ENCODE results near the gene ACOXL.

ACOXL gene

DNA sequence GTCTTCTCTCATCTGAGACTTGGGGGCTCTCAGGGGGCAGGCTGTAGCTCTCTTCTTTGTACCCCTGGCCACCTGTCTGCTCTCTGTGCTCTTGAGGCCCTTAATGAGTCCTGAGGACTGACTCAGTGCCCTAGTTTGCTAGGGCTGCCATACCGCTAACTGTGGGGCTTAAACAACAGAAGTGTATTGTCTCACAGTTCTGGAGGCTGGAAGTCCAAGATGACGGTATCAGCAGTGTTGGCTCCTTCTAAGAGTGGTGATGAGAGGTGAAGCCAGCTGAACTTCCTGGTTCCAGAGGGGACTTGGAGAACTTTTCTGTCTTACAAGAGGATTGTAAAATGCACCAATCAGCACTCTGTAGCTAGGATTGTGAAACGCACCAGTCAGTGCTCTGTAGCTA lies 67.0 kb downstream of the ACOXL start:
- no peak for DNase-seq

DNA sequence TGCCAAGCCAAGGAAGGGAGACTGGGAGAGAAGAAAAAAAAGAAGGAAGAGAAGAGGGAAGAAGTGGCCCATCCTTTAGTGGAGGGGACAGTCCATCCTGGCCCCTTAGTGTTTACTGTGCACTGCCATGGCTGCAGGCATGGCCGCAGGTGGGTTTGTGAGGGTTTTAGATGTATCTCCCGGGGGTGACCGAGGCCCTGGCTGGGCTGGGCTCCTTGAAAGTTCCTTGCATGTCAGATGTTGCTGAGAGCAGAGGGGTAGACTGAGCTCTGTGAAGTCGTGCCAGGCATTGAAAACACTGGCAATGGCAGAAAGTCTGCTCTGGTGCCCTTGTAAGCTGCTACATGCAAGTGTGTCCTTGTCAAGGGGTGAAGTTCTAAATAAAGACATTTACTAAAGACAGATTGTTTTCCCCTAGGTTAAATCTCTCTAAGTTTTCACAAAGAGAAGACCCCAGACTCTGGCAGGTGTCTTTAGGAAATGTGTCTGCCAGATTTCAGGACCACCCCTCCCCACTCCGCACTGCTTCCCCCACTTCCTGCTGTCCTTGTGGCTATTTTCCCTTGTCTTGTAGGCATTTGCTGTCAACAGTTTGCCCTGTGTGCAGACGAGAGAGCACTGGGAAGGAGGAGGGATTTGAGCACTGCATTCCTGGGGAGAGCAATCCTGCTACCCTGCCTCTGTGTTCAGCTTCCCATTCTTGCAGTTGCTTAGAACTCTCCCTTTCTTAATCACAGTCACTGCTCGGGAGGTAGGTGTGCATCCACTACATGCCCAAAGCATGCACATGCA lies 68.4 kb downstream of the ACOXL start:
- no peak for DNase-seq

DNA sequence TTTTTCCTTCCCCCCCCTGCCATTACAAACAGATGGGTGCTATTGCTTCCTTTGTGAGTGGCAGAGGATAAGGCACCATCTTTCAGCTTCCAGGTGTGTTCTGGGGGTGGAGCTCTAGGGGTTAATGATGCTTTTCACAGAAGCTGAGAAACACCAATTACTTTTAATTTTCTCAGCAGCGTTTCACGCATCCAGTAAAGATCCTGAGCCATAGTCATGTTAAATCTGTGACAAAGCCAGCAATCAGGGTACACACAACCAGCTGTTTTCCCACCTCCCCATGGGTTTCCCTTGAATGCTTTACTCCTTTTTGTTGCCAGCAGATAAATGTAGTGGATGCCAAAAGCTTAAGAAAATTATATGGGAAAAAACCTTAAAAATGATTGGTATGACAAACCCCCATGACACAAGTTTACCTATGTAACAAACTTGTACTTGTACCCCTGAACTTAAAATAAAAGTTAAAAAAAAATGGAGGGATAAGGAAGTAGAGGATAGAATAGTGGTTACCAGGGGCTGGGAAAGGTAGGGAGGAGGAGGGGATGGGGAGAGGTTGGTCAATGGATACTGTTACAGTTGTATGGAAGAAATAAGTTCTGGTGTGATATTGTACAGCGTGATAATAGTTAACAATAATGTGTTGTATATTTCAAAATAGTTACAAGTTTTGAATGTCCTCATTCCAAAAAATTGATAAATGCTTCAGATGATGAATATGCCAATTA lies 70.0 kb downstream of the ACOXL start:
- no peak for DNase-seq

DNA sequence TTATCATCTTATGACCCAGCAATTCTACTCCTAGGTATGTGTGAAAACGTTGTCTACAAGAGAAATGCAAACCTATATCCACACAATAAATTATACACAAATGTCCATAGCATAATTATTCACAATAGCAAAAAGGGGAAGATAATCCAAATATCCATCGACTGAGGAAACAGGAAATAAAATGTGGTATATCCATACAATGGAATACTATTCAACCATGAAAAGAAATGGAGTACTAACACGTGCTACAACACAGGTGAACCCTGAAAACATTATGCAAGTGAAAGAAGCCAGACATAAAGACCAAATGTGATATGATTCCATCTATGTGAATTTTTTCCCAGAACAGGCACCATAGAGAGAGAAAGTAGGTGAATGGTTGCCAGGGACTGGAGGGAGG lies 72.1 kb downstream of the ACOXL start:
- DNase-seq, result no peak

DNA sequence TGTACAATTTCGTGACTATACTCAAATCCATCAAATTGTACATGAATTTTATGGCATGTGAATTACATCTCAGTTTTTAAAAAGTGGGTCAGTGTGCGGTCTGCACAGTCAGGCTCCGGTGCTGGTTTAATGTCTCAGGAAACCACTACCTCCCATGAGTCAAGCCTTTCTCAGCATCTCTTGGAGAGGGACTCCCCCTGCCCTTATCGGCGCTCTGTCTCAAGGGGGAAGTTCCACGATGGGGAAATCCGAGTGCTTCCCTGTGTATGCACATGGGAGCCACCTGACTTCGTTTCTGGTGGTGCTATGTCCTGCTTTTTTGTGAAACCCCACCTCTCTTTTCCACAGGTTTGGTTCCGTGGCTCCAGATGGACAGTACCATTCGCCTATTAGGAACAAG lies 72.5 kb downstream of the ACOXL start:
- DNase-seq, result peak; percentile 59

DNA sequence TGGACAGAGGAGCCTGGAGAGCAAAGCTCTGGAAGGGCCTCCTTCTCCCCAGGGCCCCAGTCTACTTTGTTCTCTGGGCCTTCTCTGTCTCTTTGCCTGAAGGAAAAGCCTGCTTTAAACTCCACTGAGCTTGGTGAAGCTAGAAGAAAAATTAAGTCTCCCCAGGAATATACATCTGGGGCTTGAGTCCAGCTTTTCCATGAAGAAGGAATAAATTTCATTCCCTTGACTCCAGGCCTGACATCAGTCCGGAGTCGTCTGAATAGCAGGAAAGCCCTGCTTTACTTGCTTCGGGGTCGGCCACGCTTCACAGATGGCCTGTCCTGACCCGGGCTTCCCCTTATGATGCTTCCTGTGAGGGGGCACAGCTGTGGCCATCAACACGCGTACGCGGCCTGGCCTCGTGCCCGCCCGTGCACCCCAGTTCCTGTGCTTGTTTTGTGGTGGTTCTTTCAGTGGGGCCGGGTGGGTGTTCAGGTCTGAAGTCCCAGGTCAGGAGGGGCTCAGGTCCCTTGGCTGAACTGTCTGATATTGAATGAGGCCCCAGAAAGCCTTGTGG lies 73.6 kb downstream of the ACOXL start:
- DNase-seq, result peak; percentile 52

DNA sequence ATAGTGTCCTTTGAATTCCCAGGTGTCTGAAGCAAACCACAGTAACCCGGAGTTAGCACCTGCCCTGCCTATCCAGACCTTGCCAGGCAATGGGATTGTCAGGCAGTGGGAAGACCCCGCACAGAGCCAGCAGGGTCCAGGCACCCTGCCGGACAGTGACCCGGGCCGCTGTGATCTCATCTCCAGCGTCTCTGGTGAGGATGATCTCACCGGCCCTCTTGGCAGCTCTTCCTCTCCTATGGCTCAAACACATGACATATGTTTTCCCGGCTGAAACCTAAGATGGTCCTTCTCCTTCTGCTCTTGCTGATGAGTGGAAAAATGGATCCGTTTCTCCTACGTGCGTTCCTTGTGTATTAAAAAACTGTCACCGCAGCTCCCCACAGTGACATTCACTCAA lies 75.1 kb downstream of the ACOXL start:
- DNase-seq, result no peak

DNA sequence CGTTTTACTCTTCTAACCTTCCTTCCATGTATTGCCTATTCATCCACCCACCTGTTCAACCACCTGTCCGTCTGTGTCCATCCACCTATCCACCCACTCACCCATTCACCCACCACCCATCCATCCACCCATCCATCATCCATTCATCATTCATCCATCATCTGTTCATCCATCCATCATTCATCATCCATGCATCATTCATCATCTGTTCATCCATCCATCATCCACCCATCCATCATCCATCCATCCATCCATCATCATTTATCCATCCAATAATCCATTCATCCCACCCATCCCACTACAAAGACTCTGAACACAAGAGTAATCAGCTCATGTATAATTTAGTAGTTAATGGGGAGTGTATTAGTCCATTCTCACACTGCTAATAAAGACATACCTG lies 78.0 kb downstream of the ACOXL start:
- DNase-seq, result no peak

DNA sequence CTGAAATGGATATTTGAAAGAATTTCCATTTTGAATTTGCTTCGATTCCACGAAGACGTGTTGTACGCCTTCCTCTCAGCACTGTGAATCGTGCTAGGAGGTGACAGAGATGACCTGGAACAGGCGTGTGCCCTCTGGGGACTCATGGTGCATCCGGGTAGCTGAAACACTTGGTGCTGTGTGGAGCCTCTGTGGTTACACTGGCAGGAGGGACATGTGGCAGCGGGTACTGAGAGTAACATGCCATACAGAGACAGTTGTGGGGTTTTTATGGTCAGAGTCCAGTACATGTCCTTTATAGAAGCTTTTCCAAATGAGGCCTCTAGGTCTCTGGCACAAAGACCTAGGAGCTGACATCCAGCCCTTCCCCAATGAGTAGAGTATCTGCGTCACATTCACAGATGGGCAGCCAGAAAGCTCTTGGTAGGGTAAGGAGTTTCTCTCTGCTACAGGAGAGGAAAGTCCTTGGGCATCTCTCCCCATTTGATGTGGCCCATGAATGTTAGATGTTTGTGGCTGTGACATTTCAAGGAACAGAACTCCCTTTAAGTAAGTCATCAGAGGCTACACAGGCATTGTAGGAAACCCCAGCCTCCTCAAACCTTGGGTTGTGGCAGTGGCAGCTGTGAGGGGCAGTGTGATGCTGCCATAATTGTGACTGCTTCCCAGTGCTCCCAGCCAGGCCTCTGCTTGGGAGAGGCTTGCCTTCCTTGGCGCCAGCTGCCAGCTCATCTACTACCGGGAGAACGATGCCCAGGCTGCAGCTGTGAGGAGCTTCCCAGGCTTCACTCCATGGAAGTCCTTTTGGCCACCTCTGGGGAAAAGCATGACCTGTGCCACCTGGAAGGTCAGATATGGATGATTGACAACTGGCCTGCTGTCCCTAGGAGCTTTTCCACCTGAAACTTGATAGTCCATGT lies 80.6 kb downstream of the ACOXL start:
- DNase-seq, result no peak

DNA sequence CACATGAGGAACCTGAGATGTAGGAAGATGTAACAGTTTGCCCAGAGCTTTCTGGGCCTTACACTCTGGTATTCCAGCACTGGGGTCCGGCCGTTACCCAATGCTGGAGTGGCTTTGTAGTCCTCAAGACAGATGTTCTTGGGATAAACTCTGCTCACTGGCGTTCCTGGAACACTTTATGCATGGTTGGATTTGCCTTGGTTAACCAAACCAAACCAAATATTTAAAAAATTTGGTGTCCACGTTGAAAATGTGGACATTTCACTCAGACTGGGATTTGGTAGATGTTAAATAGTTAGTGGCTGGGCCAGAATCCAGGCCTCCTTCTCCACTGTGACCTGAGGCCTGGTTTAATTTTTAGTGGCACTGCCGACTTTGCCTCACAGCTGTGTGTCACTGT lies 81.5 kb downstream of the ACOXL start:
- no peak for DNase-seq

DNA sequence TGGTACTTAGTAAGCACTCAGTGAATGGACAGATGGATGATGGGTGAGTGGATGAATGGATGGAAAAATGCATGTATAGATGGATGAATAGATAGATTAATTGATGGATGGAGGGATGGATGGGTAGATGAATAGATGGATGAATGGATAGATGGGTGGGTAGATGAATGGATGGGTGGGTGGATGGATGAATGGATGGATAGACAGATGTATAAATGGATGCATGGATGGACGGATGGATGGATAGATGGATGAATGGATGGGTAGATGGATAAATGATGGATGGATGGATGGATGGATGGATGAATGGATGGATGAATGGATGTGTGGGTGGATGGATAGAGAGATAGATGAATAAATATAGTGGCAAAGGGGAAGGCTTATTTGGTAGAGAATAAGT lies 83.6 kb downstream of the ACOXL start:
- DNase-seq, result no peak

DNA sequence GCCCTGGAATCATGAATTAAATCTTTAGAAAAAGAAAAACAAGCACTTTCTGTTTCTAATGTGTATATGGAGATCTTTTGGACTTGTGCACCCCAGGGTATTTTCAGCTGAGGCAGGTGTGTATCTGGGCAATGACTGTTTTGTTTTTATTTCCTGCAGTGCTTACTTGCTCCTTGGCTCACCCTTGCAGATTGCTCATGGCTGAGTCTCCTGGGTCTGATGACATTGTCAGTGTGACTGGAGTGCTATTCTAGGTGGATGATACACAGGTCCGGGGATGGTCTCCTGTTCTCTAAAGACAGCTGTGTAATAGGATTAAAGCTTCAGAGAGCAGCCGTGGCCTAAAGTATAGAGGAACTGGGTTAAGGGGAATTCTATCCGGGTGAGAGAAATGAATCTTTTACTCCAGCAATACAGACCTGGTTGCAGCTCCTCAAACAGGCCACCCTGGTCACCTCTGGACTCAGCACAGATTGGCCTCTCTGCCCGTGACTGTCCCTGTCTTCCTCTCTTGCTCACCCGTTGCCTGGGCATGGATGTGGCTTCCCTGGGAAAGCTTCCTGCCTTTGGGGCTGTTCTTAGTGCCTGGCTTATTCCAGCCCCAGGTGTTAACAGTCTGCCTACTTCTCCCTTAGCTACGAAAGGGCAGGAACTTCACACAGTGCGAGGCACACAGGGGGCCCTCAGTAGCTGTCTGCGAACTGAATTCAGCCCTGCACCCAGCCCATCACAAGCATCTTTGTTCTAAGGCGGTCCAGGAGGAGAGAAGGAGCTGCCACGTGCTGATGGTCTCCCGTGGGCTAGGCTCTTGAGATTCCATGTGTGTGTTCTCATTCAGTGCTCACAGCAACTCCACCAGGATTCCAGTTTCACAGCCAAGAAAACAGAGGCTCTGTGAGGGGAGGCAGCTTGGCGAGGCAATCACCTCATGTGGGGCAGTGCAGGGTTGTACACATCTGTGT lies 84.3 kb downstream of the ACOXL start:
- DNase-seq, result no peak

DNA sequence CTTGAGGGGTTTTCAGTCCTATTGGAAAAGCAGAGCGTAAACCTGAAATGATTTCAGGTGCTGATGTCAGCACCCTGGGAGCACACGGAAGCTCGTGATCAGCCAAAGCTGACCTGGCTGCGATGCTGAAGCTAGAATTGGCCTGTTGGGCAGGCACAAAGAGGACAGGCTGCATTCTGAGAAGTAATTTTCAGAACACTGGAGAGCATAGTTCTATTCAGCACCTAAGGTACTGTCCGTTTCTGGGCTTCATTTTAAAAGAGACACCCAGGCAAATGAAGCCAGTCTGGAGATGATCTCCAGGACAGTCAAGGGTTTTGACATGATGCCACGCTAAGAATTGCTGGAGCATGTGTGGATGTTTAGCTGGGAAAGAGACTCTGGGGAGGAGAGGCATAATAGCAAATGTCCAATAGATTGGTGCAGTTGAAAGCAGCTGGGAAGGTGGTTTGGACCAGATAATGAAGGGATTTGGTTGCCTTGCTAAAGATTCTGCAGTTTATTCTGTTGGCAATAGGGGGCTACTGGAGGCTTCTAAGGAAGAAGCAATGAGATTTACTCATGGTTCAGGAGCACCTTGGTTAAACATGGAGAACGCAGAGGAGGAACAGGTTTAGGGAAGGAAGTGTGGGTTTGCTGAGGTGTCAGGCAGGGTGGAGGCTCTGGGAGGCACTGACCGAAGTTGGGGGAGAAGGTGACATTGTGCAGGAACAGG lies 86.6 kb downstream of the ACOXL start:
- DNase-seq, result peak; percentile 42

DNA sequence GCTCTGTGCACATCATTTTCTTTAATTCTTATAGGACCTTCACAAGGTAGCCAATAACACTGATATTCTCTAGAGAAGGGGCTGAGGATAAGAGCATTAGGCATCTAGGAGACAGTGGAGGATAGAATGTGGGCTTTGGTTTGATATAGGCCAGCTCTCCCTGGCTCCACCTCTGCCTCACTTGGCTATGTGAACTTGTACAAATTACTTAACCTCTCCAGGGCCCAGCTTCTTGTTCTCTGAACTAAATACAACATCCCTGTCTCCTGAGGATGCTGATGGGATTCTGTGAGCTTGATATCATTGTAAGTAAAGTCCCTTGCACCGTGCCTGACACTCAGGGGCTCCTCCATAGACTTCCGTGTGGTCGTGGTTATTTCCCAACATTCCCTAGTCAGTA lies 87.3 kb downstream of the ACOXL start:
- DNase-seq, result no peak

DNA sequence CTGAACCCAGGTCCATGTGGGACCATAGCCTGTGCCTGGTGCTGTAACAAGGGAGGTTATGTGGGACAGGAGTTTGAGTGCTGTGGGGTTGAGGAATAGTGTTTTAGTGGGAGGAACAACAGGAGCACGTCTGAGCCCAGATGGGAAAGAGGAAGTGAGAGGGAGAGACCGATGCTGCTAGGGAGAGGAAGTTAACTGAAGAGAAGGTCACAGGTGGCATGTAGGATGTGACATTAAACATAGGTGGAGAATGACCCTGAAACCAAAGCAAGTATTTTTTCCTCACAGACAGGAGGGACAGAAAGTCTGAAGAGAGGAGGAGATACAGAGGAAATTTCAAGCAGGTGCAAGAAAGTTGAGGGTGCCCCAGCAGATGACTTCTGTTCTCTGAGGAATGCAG lies 87.8 kb downstream of the ACOXL start:
- peak; percentile 15 for DNase-seq

DNA sequence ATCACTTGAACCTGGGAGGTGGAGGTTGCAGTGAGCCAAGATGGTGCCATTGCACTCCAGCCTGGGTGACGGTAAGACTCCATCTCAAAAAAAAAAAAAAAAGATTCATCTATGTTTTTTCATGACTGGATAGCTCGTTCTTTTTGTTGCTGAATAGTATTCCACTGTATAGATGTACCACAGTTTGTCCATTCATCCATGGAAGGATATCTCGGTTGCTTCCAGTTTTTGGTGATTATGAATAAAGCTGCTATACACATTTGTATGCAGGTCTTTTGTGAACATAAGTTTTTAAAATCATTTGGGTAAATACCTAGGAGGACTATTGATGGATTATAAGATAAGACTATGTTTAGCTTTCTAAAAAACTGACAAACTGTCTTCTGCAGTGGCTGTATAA lies 90.8 kb downstream of the ACOXL start:
- DNase-seq, result no peak

DNA sequence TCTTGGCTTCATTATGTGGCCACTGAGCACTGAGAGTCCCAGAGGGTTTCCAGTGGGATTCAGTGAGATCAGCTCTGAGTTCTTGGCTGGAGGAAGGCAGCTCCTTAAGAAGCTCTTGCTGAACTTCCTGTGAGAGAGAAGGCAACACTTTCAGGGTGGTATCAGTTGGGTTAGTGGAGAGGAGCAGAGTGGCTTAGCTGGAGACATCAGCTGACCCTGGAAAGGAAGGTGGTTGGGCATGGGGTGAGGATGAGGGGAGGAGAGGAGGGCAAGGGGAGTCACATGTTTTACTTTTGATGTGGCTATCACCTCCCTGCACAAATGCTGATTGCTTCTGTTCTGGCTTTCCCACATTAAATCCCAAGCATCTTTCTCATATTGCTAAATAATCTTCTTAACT lies 95.1 kb downstream of the ACOXL start:
- no peak for DNase-seq

DNA sequence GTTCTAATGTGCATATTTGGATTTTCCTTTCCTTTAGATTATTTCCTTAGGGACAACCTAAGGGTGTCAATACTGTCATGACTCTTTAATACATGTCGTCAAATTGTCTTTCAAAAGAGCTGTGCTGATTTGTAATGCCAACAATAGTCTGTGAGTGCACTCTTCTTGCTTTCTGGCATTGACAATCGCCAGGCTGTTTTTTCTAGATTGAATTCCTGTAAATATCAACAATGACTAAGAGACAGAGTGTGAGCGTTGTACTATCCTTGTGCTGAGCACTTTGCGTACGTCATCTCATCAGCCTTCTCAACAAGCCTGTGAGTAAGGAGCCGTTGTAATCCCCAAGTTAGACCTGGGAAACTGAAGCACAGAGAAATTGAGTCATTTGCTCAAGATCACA lies 96.0 kb downstream of the ACOXL start:
- DNase-seq, result no peak

DNA sequence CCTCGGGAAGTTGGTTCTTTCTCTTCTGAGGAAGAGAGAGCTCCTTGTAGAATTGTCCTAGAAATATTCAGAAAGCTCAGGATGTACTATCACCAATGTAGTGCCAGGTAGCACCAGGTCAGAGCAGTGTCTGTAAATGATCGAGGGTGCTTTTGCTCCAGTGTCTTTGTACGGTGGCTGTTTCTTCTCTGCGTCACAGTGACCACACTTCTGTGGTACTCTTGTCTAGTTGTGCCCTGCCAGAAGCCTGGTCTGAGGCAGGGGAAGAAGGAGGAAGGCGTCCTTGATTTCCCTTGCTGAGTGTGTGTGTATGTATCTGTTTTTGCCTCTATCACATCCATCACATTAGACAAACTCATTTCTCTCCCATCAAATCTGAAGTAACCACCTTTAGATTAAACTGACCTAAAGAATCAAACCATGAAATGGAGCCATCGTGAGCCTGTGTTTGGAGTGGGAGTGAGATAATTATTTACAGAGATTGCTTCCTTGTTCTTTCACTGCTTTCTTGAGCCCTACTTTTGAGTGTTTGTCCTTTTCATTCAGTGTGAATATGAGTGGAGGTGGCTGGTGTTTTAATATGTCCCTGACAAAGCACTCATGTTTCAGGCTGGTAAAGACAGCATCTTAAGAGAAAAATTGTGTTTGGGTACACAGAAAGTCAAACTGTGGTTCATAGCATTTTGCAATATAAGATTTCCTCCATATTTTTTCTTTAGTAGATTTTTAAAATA lies 97.2 kb downstream of the ACOXL start:
- DNase-seq, result no peak

DNA sequence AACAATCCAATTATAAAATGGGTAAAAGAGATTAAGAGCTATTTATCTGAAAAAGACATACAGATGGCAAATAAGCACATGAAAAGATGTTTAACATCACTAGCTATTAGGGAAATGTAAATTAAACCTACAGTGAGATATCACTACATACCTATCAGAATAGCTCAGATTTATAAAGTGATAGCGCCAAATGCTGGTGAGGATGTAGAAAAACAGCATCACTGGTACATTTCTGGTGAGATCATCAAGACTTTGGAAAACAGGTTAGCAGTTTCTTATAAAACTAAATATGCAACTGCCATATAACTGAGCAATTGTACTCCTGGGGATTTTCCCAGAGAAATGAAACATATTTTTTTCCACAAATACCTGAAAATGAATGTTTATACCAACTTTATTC lies 100.4 kb downstream of the ACOXL start:
- DNase-seq, result no peak

Data from hematopoietic multipotent progenitor cell treated with erythropoietin and hydrocortisone succinate and interleukin-3 and kit ligand, for 4 days (in vitro differentiated cells).